HEK293 (cell line): ENCODE results near the gene AK8.

Source experiments
- CTCF ChIA-PET: fragments of 350-600 bp; formaldehyde crosslinking; extraction: SDS; loops from one replicate; lab custom pipeline; 2021; ENCODE audit warnings: antibody characterized with exemption; lab: Yijun Ruan, JAX
- POLR2A ChIA-PET: fragments of 300-600 bp; formaldehyde crosslinking; extraction: SDS; loops from one replicate; lab custom pipeline; 2020; ENCODE audit warnings: antibody characterized with exemption, inconsistent platforms; lab: Yijun Ruan, JAX
- H3K27ac ChIP-seq: fragments of 200-500 bp; sonication (Bioruptor generic); 2 replicates; pipeline ENCODE4 v1.5.1; 2014; ENCODE audit warnings: low read depth, low read length, control low read depth, inconsistent platforms; ENCODE audit errors: extremely low read depth
- H3K36me3 ChIP-seq, 2 experiments: fragments of 200-500 bp in 1 of 2; sonication (Bioruptor generic) in 1 of 2; 1 replicate in 1 of 2; 2 replicates in 1 of 2; pipeline ENCODE4 v1.5.1; 2014 to 2017; ENCODE audit warnings: inconsistent platforms in 2 of 2, low read length in 2 of 2; ENCODE audit not compliant: control insufficient read depth in 2 of 2, insufficient read depth in 1 of 2
- H3K4me1 ChIP-seq: fragments of 200-500 bp; sonication (Bioruptor generic); 2 replicates; pipeline ENCODE4 v1.5.1; 2014; ENCODE audit warnings: mild to moderate bottlenecking, low read length, inconsistent platforms; ENCODE audit not compliant: control insufficient read depth, insufficient read depth
- H3K4me3 ChIP-seq: 2 replicates; pipeline ENCODE4 v1.5.1; 2011; ENCODE audit warnings: low read depth, mild to moderate bottlenecking, control low read depth, low read length, moderate library complexity
- H3K9me3 ChIP-seq: fragments of 200-500 bp; sonication (Bioruptor generic); 2 replicates; pipeline ENCODE4 v1.5.1; 2014; ENCODE audit warnings: low read depth, low read length, inconsistent platforms; ENCODE audit not compliant: control insufficient read depth, insufficient read depth
- GLI4 ChIP-seq: fragments of 450-650 bp; formaldehyde crosslinking; IDR thresholded peaks from 2 replicates; pipeline ENCODE4 v1.5.1; 2016; ENCODE audit warnings: missing biosample characterization, missing genetic modification characterization
- HOXA7 ChIP-seq: sonication (generic); formaldehyde crosslinking; IDR thresholded peaks from 2 replicates; pipeline ENCODE4 v1.8.1; 2022; ENCODE audit warnings: missing genetic modification reagents, borderline replicate concordance
- HOXD13 ChIP-seq: sonication (generic); formaldehyde crosslinking; IDR thresholded peaks from 2 replicates; pipeline ENCODE4 v1.8.0; 2022; ENCODE audit warnings: missing genetic modification reagents, borderline replicate concordance
- KLF8 ChIP-seq: fragments of 450-650 bp; formaldehyde crosslinking; IDR thresholded peaks from 2 replicates; pipeline ENCODE4 v1.5.1; 2016; ENCODE audit warnings: missing biosample characterization, missing genetic modification characterization
- OSR2 ChIP-seq: fragments of 450-650 bp; formaldehyde crosslinking; IDR thresholded peaks from 2 replicates; pipeline ENCODE4 v1.5.1; 2016; ENCODE audit warnings: missing biosample characterization, missing genetic modification characterization
- TCF7L2 ChIP-seq: IDR thresholded peaks from 2 replicates; pipeline ENCODE4 v1.6.1; 2011; ENCODE audit warnings: low read depth, mild to moderate bottlenecking, inconsistent platforms, low read length, moderate library complexity, borderline replicate concordance
- ZBTB20 ChIP-seq: fragments of 450-650 bp; formaldehyde crosslinking; IDR thresholded peaks from 2 replicates; pipeline ENCODE4 v1.5.1; 2016; ENCODE audit warnings: missing biosample characterization, missing genetic modification characterization
- ZBTB26 ChIP-seq: fragments of 450-650 bp; formaldehyde crosslinking; optimal IDR thresholded peaks from 2 replicates; pipeline ENCODE3; 2016; ENCODE audit warnings: missing biosample characterization, mild to moderate bottlenecking, missing genetic modification characterization
- ZFHX2 ChIP-seq: fragments of 450-650 bp; formaldehyde crosslinking; conservative IDR thresholded peaks from 2 replicates; pipeline ENCODE4 v1.5.1; 2016; ENCODE audit warnings: missing biosample characterization, missing genetic modification characterization
- ZNF133 ChIP-seq: fragments of 450-650 bp; formaldehyde crosslinking; IDR thresholded peaks from 2 replicates; pipeline ENCODE4 v1.5.1; 2016; ENCODE audit warnings: missing biosample characterization, missing genetic modification characterization
- ZNF155 ChIP-seq: fragments of 450-650 bp; formaldehyde crosslinking; IDR thresholded peaks from 2 replicates; pipeline ENCODE4 v1.5.1; 2016; ENCODE audit warnings: missing biosample characterization, missing genetic modification characterization
- ZNF175 ChIP-seq: fragments of 450-650 bp; formaldehyde crosslinking; IDR thresholded peaks from 2 replicates; pipeline ENCODE4 v1.5.1; 2016; ENCODE audit warnings: missing biosample characterization, missing genetic modification characterization
- ZNF19 ChIP-seq: fragments of 450-650 bp; formaldehyde crosslinking; IDR thresholded peaks from 2 replicates; pipeline ENCODE4; 2016; ENCODE audit warnings: missing biosample characterization, missing genetic modification characterization, low read depth
- ZNF211 ChIP-seq: fragments of 450-650 bp; formaldehyde crosslinking; IDR thresholded peaks from 2 replicates; pipeline ENCODE4 v1.5.1; 2016; ENCODE audit warnings: low read depth, missing biosample characterization, missing genetic modification characterization
- ZNF23 ChIP-seq: fragments of 450-650 bp; formaldehyde crosslinking; IDR thresholded peaks from 2 replicates; pipeline ENCODE4 v1.5.1; 2016; ENCODE audit warnings: missing biosample characterization, missing genetic modification characterization, borderline replicate concordance
- ZNF24 ChIP-seq: fragments of 450-650 bp; formaldehyde crosslinking; IDR thresholded peaks from 2 replicates; pipeline ENCODE4 v1.5.1; 2016; ENCODE audit warnings: missing biosample characterization, missing genetic modification characterization
- ZNF26 ChIP-seq: fragments of 450-650 bp; formaldehyde crosslinking; IDR thresholded peaks from 2 replicates; pipeline ENCODE4 v1.5.1; 2016; ENCODE audit warnings: missing biosample characterization, missing genetic modification characterization
- ZNF341 ChIP-seq: fragments of 450-650 bp; formaldehyde crosslinking; IDR thresholded peaks from 2 replicates; pipeline ENCODE4; 2016; ENCODE audit warnings: low read depth, missing biosample characterization, missing genetic modification characterization
- ZNF423 ChIP-seq: fragments of 450-650 bp; formaldehyde crosslinking; IDR thresholded peaks from 2 replicates; pipeline ENCODE4 v1.5.1; 2016; ENCODE audit warnings: missing biosample characterization, missing genetic modification characterization
- ZNF449 ChIP-seq: fragments of 450-650 bp; formaldehyde crosslinking; IDR thresholded peaks from 2 replicates; pipeline ENCODE4 v1.5.1; 2017; ENCODE audit warnings: missing biosample characterization, mild to moderate bottlenecking, missing genetic modification characterization, moderate library complexity
- ZNF521 ChIP-seq: fragments of 450-650 bp; formaldehyde crosslinking; IDR thresholded peaks from 2 replicates; pipeline ENCODE4 v1.5.1; 2017; ENCODE audit warnings: missing biosample characterization, mild to moderate bottlenecking, missing genetic modification characterization
- ZNF555 ChIP-seq: fragments of 450-650 bp; formaldehyde crosslinking; conservative IDR thresholded peaks from 2 replicates; pipeline ENCODE4 v1.5.1; 2017; ENCODE audit warnings: missing biosample characterization, mild to moderate bottlenecking, missing genetic modification characterization, inconsistent platforms
- ZNF571 ChIP-seq: fragments of 450-650 bp; formaldehyde crosslinking; IDR thresholded peaks from 2 replicates; pipeline ENCODE4 v1.5.0; 2017; ENCODE audit warnings: missing biosample characterization, missing genetic modification characterization
- ZNF626 ChIP-seq: fragments of 450-650 bp; sonication (Bioruptor Pico); formaldehyde crosslinking; IDR thresholded peaks from 2 replicates; pipeline ENCODE4 v1.5.1; 2018; ENCODE audit warnings: missing biosample characterization, missing genetic modification characterization, inconsistent platforms
- ZNF658 ChIP-seq: fragments of 450-650 bp; formaldehyde crosslinking; IDR thresholded peaks from 2 replicates; pipeline ENCODE4; 2016; ENCODE audit warnings: missing biosample characterization, missing genetic modification characterization
- ZNF791 ChIP-seq: fragments of 450-650 bp; formaldehyde crosslinking; IDR thresholded peaks from 2 replicates; pipeline ENCODE4 v1.5.1; 2016; ENCODE audit warnings: missing biosample characterization, missing genetic modification characterization
- ZXDB ChIP-seq: fragments of 450-650 bp; formaldehyde crosslinking; IDR thresholded peaks from 2 replicates; pipeline ENCODE4 v1.5.1; 2016; ENCODE audit warnings: missing biosample characterization, missing genetic modification characterization
- TF ChIP-seq, protein P1 (sequence below): fragments of 450-650 bp; formaldehyde crosslinking; IDR thresholded peaks from 2 replicates; pipeline ENCODE4 v1.5.1; 2016; ENCODE audit warnings: missing biosample characterization, missing genetic modification characterization
- TF ChIP-seq, protein P2 (sequence below): fragments of 450-650 bp; formaldehyde crosslinking; IDR thresholded peaks from 2 replicates; pipeline ENCODE4 v1.5.1; 2016; ENCODE audit warnings: missing biosample characterization, missing genetic modification characterization, low read depth
- TF ChIP-seq, protein P3 (sequence below): fragments of 450-650 bp; formaldehyde crosslinking; IDR thresholded peaks from 2 replicates; pipeline ENCODE4 v1.5.1; 2016; ENCODE audit warnings: missing biosample characterization, missing genetic modification characterization

AK8 gene

DNA sequence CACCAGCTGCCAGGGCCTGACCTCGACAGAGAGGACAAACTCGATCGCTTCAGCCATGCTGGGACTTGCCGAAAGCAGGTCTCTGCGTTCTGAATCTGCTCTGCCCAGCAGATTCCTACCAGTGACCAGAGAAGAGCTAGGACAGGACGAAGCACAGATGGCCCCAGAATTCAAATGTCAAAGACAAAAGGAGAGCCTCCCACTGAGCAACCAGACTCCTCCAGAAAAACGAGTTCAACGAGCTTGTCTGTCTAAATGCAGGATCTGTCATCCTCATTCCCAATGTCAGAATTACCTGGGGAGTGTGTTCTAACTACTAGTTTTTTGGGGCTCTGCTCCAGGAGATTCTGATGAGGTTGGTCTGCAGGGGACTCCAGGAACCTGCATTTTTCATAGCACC lies 13.4 kb downstream of the AK8 start:
- ChIA-PET CTCF (interaction anchor here (0.6 kb wide), 1 partner anchor 329 kb away, joined by 3 read pairs; no protein-coding TSS in a partner anchor), POLR2A (interaction anchor here (0.5 kb wide), 1 partner anchor 30 kb away, joined by 5 read pairs; no protein-coding TSS in a partner anchor)
- H3K4me1 ChIP-seq = no peaks in the 10 kb centered on the region
- H3K4me3 ChIP-seq = no peak overlapping the region
- H3K36me3 ChIP-seq = no peaks in the 10 kb centered on the region
- TF ChIP-seq ZNF19 (tag by site-specific recombination) = no peak
- TF ChIP-seq ZNF23 (tag by site-specific recombination) = no peak
- TF ChIP-seq ZNF791 = no peak
- no peak for TF ChIP-seq ZNF133 (tag by site-specific recombination)
- no peak for TF ChIP-seq ZNF211 (tag by site-specific recombination)
- TF ChIP-seq, protein P1, sequence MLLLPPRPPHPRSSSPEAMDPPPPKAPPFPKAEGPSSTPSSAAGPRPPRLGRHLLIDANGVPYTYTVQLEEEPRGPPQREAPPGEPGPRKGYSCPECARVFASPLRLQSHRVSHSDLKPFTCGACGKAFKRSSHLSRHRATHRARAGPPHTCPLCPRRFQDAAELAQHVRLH = no peak
- TF ChIP-seq ZBTB20 (tag by site-specific recombination) = no peak
- TF ChIP-seq TCF7L2 = no peak
- TF ChIP-seq ZNF175 (tag by site-specific recombination) = no peak
- no peak for TF ChIP-seq ZFHX2 (tag by site-specific recombination)
- TF ChIP-seq, protein P2, sequence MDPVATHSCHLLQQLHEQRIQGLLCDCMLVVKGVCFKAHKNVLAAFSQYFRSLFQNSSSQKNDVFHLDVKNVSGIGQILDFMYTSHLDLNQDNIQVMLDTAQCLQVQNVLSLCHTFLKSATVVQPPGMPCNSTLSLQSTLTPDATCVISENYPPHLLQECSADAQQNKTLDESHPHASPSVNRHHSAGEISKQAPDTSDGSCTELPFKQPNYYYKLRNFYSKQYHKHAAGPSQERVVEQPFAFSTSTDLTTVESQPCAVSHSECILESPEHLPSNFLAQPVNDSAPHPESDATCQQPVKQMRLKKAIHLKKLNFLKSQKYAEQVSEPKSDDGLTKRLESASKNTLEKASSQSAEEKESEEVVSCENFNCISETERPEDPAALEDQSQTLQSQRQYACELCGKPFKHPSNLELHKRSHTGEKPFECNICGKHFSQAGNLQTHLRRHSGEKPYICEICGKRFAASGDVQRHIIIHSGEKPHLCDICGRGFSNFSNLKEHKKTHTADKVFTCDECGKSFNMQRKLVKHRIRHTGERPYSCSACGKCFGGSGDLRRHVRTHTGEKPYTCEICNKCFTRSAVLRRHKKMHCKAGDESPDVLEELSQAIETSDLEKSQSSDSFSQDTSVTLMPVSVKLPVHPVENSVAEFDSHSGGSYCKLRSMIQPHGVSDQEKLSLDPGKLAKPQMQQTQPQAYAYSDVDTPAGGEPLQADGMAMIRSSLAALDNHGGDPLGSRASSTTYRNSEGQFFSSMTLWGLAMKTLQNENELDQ (tag by site-specific recombination) = no peak
- no peak for TF ChIP-seq ZNF341
- no peak for TF ChIP-seq ZNF555 (tag by site-specific recombination)
- no peaks in the 10 kb centered on the region for H3K9me3 ChIP-seq
- H3K27ac ChIP-seq = no peak overlapping the region

DNA sequence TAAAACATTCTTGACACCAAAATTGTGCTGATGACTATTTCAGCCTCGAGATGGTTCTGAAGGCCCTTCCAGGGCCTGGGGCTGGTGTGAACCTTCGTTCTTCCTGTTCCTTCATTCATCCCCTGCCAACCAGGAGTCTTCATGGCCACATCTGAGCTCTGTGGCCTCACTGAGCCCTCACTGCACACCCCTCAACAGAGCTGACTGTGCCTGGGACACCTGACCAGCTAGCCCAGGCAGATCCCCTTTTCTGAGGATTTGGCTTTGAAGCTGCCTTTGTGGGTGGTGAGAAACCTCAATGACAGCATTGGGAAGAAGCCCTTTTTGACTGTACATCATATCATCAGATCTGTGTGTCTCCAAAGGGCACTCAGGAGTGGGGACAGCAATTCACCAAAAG lies 13.8 kb downstream of the AK8 start:
- CTCF ChIA-PET = no interaction called here
- no peak overlapping the region for H3K27ac ChIP-seq
- no peaks in the 10 kb centered on the region for H3K36me3 ChIP-seq
- no peaks in the 10 kb centered on the region for H3K4me1 ChIP-seq
- H3K9me3 ChIP-seq = no peaks in the 10 kb centered on the region
- POLR2A ChIA-PET = interaction anchor here (0.5 kb wide), 1 partner anchor 30 kb away, joined by 5 read pairs; no protein-coding TSS in a partner anchor
- no peak overlapping the region for H3K4me3 ChIP-seq
- TF ChIP-seq ZNF521 (no peak), ZNF626 (tag by site-specific recombination) (no peak), KLF8 (tag by site-specific recombination) (no peak), HOXD13 (no peak), ZNF155 (no peak), GLI4 (tag by site-specific recombination) (no peak), ZNF26 (tag by site-specific recombination) (no peak), ZNF423 (no peak), OSR2 (no peak), ZNF658 (no peak), ZNF24 (tag by site-specific recombination) (no peak), ZNF571 (tag by site-specific recombination) (no peak), ZBTB26 (tag by site-specific recombination) (no peak), ZXDB (tag by site-specific recombination) (no peak), ZNF449 (no peak), HOXA7 (CRISPR knock-in tag) (no peak)
- TF ChIP-seq, protein P3, sequence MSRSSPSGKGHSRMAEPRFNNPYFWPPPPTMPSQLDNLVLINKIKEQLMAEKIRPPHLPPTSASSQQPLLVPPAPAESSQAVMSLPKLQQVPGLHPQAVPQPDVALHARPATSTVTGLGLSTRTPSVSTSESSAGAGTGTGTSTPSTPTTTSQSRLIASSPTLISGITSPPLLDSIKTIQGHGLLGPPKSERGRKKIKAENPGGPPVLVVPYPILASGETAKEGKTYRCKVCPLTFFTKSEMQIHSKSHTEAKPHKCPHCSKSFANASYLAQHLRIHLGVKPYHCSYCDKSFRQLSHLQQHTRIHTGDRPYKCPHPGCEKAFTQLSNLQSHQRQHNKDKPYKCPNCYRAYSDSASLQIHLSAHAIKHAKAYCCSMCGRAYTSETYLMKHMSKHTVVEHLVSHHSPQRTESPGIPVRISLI (tag by site-specific recombination) = no peak
